SK-N-SH treated with all-trans-retinoic acid at 6 μM for 48 hours (cell line): ENCODE measurements around the gene NRF1.

Source experiments
- ATAC-seq: fragments of 200-7000 bp; cut with Tn5 transposase; 3 replicates; pipeline ENCODE4 v1.9.1; 2020; ENCODE audit warnings: mild to moderate bottlenecking, moderate library complexity
- ARNTL ChIP-seq: fragments of 450-650 bp; formaldehyde crosslinking; IDR thresholded peaks from 2 replicates; pipeline ENCODE4 v1.5.0; 2020; ENCODE audit warnings: low read depth, mild to moderate bottlenecking, moderate library complexity, borderline replicate concordance
- BACH2 ChIP-seq: fragments of 250-450 bp; sonication (Bioruptor Pico); IDR thresholded peaks from 2 replicates; pipeline ENCODE4 v1.9.0; 2021; ENCODE audit warnings: mild to moderate bottlenecking, borderline replicate concordance
- CSDC2 ChIP-seq: fragments of 250-450 bp; sonication (Bioruptor Pico); IDR thresholded peaks from 2 replicates; pipeline ENCODE4 v1.5.0; 2020; ENCODE audit warnings: mild to moderate bottlenecking, moderate library complexity
- CSRNP3 ChIP-seq: fragments of 250-450 bp; sonication (Bioruptor Pico); IDR thresholded peaks from 2 replicates; pipeline ENCODE4 v1.5.1; 2021; ENCODE audit warnings: mild to moderate bottlenecking, moderate library complexity
- ESRRG ChIP-seq: fragments of 250-450 bp; sonication (Bioruptor Pico); IDR thresholded peaks from 2 replicates; pipeline ENCODE4 v1.6.1; 2021; ENCODE audit warnings: mild to moderate bottlenecking
- GLIS3 ChIP-seq: fragments of 250-450 bp; sonication (Bioruptor Pico); IDR thresholded peaks from 2 replicates; pipeline ENCODE4 v1.5.0; 2020; ENCODE audit warnings: mild to moderate bottlenecking, moderate library complexity
- ISL1 ChIP-seq: fragments of 250-450 bp; sonication (Bioruptor Pico); IDR thresholded peaks from 2 replicates; pipeline ENCODE4 v2.1.2; 2022; ENCODE audit warnings: mild to moderate bottlenecking, moderate library complexity
- PATZ1 ChIP-seq: fragments of 250-450 bp; sonication (Bioruptor Pico); IDR thresholded peaks from 2 replicates; pipeline ENCODE4 v1.8.0; 2020; ENCODE audit warnings: mild to moderate bottlenecking, moderate library complexity, borderline replicate concordance
- POU6F1 ChIP-seq: fragments of 250-450 bp; sonication (Bioruptor Pico); IDR thresholded peaks from 2 replicates; pipeline ENCODE4 v1.8.0; 2021; ENCODE audit warnings: low read depth, mild to moderate bottlenecking, moderate library complexity, borderline replicate concordance
- PPARA ChIP-seq: fragments of 250-450 bp; sonication (Bioruptor Pico); IDR thresholded peaks from 2 replicates; pipeline ENCODE4 v1.5.0; 2020; ENCODE audit warnings: mild to moderate bottlenecking, borderline replicate concordance
- RARB ChIP-seq: fragments of 250-450 bp; sonication (Bioruptor Pico); IDR thresholded peaks from 2 replicates; pipeline ENCODE4 v1.8.0; 2021; ENCODE audit warnings: mild to moderate bottlenecking, moderate library complexity
- SNAI2 ChIP-seq: fragments of 250-450 bp; sonication (Bioruptor Pico); IDR thresholded peaks from 2 replicates; pipeline ENCODE4 v1.5.0; 2020; ENCODE audit warnings: mild to moderate bottlenecking, moderate library complexity
- TSHZ2 ChIP-seq: fragments of 250-450 bp; sonication (Bioruptor Pico); IDR thresholded peaks from 2 replicates; pipeline ENCODE4 v1.5.0; 2020; ENCODE audit warnings: mild to moderate bottlenecking, moderate library complexity
- ZC3H10 ChIP-seq: fragments of 250-450 bp; sonication (Bioruptor Pico); IDR thresholded peaks from 2 replicates; pipeline ENCODE4 v1.5.1; 2021; ENCODE audit warnings: mild to moderate bottlenecking, moderate library complexity
- ZFP3 ChIP-seq: fragments of 250-450 bp; sonication (Bioruptor Pico); IDR thresholded peaks from 2 replicates; pipeline ENCODE4 v1.5.0; 2020; ENCODE audit warnings: mild to moderate bottlenecking, moderate library complexity
- ZFP30 ChIP-seq: fragments of 450-650 bp; formaldehyde crosslinking; IDR thresholded peaks from 2 replicates; pipeline ENCODE4 v1.5.0; 2022; ENCODE audit warnings: mild to moderate bottlenecking, moderate library complexity
- ZNF565 ChIP-seq: fragments of 450-650 bp; formaldehyde crosslinking; conservative IDR thresholded peaks from 2 replicates; pipeline ENCODE4 v1.5.0; 2020; ENCODE audit warnings: low read depth, mild to moderate bottlenecking, moderate library complexity
- ZNF8 ChIP-seq: fragments of 450-650 bp; formaldehyde crosslinking; IDR thresholded peaks from 2 replicates; pipeline ENCODE4 v1.5.0; 2020; ENCODE audit warnings: mild to moderate bottlenecking, moderate library complexity

The NRF1 gene

GRCh38 chr7:129613016-129613337 is 1.5 kb downstream of the NRF1 start:
- ATAC-seq, result peak; percentile 1; the same call in 1 of the 3 replicates
- TF ChIP-seq RARB (CRISPR knock-in tag), result no peak
- TF ChIP-seq CSRNP3 (CRISPR knock-in tag), result no peak
- TF ChIP-seq, all 23 proteins: peak for 0

GRCh38 chr7:129615018-129615417 is 3.5 kb downstream of the NRF1 start:
- no peak for ATAC-seq
- no peak for TF ChIP-seq ZFP3
- no peak for TF ChIP-seq GLIS3
- no peak for TF ChIP-seq ZC3H10 (CRISPR knock-in tag)
- TF ChIP-seq ZNF8 (CRISPR knock-in tag), result no peak
- TF ChIP-seq CSDC2, result no peak
- no peak for TF ChIP-seq ISL1 (CRISPR knock-in tag)
- TF ChIP-seq ZFP30 (CRISPR knock-in tag), result no peak
- TF ChIP-seq PPARA (CRISPR knock-in tag), result no peak
- TF ChIP-seq TSHZ2 (CRISPR knock-in tag), result no peak
- no peak for TF ChIP-seq BACH2 (CRISPR knock-in tag)
- TF ChIP-seq POU6F1 (CRISPR knock-in tag), result no peak
- TF ChIP-seq ZNF565, result no peak
- TF ChIP-seq SNAI2 (CRISPR knock-in tag), result no peak
- TF ChIP-seq ESRRG (CRISPR knock-in tag), result no peak
- TF ChIP-seq PATZ1 (CRISPR knock-in tag), result no peak
- TF ChIP-seq RARB (CRISPR knock-in tag), result no peak
- no peak for TF ChIP-seq ARNTL

- TF ChIP-seq POU6F1 (CRISPR knock-in tag) (no peak), CSDC2 (no peak), CSRNP3 (CRISPR knock-in tag) (no peak), PPARA (CRISPR knock-in tag) (no peak), ZFP3 (no peak), ZNF565 (no peak), PATZ1 (CRISPR knock-in tag) (no peak), ARNTL (no peak)
- ATAC-seq, result no peak
These were observed 5.0 kb downstream of the NRF1 start for GRCh38 chr7:129616530-129616929.
